ENCODE measurements around the gene SMIM26.
"Not testable (repeated sequence)": the region's sequence is repeated elsewhere in the genome, so short reads cannot be mapped to it uniquely, and the experiment has no call there.

SMIM26 gene, protein sequence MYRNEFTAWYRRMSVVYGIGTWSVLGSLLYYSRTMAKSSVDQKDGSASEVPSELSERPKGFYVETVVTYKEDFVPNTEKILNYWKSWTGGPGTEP

DNA sequence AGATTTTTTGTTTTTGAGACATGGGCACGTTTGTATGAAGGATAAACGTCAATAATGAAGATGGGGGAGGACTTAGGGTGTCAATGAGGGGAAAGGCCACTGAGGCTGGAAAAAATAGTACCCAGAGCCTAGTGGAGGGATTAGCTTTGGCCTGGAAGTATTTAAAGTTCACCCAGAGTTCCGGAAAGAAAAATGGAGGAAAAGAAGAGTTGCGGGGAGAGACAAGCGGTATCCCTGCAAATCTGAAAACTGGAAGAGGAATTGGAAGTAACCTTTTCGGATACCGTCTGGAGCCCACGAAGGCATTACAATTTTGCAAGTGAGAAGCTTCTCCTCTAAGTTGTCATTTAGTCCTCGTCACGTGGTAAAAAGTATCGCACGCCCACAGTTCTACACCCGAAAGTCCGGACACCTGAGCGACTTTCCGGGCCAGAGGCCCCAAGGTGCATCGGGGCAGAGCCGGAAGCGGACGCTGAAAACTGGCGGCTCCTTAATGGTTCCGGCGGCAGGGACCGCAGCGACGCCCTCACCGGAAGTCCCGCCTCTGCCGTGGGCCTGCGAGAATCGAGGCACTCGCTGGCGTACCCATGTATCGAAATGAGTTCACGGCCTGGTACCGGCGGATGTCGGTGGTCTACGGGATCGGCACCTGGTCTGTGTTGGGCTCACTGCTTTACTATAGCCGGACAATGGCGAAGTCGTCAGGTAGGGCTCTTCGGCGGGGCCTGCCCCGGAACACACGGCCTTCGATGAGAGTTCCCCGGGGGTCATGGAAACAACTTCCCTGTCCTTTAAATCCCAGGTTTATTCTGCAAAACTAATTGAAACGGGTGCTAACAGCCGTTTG, at the start of gene SMIM26:
Gene SMIM26, plus strand, starts transcription at position 541 of the 847 bp plus-strand sequence. Its CDS starts 47 bp downstream, at position 588.
- H3K4me3 ChIP-seq (ENCODE audit: low read depth, low read length): peak within 1 kb of the TSS; percentile 96
- peak within 1 kb of the TSS; percentile 44 for H3K9ac ChIP-seq
- H2AFZ ChIP-seq: peak within 1 kb of the TSS; percentile 72
- H3K36me3 ChIP-seq (ENCODE audit: control insufficient read depth, insufficient read depth, low read length): no peaks in the 10 kb centered on the region
- peak within 1 kb of the TSS; percentile 82 for H3K27ac ChIP-seq
- TF ChIP-seq CTCF (IDR thresholded peaks at IDR 0.05): no peak
- H3K9me3 ChIP-seq (ENCODE audit: control insufficient read depth, low read length): no peaks in the 10 kb centered on the region
- H3K4me1 ChIP-seq: no peaks in the 10 kb centered on the region
- peak within 1 kb of the TSS; percentile 83 for H3K4me2 ChIP-seq (ENCODE audit: low read length)
- no peaks in the 10 kb centered on the region for H3K79me2 ChIP-seq
- no peaks in the 10 kb centered on the region for H3K27me3 ChIP-seq (ENCODE audit: control insufficient read depth, insufficient read depth, low read length)

DNA sequence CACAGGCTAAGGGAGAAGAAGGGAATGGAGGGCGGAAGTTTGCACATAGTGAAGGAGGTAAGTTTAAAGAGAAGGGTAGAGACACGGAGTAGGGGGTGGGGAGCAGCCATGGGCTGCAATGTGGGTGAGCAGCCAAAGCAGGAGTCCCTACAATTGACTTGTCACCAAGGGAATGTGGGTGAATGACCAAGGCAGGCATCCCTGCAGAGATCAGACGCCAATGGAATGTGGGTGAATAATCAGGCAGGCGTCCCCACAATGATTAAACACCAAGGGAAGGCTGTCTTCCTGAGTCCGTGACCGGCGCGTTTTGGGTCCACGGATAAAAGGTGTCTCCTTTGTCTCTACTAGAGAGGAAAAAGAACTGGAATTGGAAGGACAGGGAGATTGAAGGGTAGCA, 45.2 kb upstream of the SMIM26 start:
- H3K27me3 ChIP-seq (ENCODE audit: control insufficient read depth, insufficient read depth, low read length); H3K79me2 ChIP-seq; H3K36me3 ChIP-seq (ENCODE audit: control insufficient read depth, insufficient read depth, low read length); H3K4me2 ChIP-seq (ENCODE audit: low read length); H3K4me3 ChIP-seq (ENCODE audit: low read depth, low read length); H3K9me3 ChIP-seq (ENCODE audit: control insufficient read depth, low read length); H3K27ac ChIP-seq; H2AFZ ChIP-seq; H3K4me1 ChIP-seq; H3K9ac ChIP-seq: not testable (repeated sequence)

DNA sequence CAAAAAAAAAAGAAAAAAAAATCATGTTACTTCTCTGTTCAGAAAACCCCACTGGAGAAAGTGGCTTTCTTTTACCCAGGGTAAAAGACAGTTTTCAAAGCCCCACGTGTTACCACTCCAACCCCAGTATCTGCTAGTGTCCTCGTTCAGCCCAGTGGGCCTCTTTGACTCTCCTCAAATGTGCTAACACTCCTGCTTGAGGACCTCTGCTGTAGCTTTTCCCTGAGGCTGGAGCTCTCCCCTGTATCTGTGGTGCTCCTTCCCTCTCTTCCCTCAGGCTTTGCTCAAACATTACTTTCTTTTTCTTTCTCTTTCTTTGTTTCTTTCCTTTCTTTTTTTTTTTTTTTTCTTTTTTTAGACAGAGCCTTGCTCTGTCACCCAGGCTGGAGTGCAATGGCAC, 44.2 kb upstream of the SMIM26 start:
- peaks cover 2% of the 10 kb centered on the region for H3K36me3 ChIP-seq (ENCODE audit: control insufficient read depth, insufficient read depth, low read length)
- H3K4me2 ChIP-seq (ENCODE audit: low read length): no peak overlapping the region
- no peak overlapping the region for H3K27ac ChIP-seq
- TF ChIP-seq CTCF (IDR thresholded peaks at IDR 0.05): no peak
- H3K27me3 ChIP-seq (ENCODE audit: control insufficient read depth, insufficient read depth, low read length): no peaks in the 10 kb centered on the region
- H3K79me2 ChIP-seq: peaks cover 2% of the 10 kb centered on the region
- no peak overlapping the region for H3K9ac ChIP-seq
- H2AFZ ChIP-seq: no peak overlapping the region
- H3K4me1 ChIP-seq: no peaks in the 10 kb centered on the region
- H3K9me3 ChIP-seq (ENCODE audit: control insufficient read depth, low read length): no peaks in the 10 kb centered on the region
- no peak overlapping the region for H3K4me3 ChIP-seq (ENCODE audit: low read depth, low read length)

DNA sequence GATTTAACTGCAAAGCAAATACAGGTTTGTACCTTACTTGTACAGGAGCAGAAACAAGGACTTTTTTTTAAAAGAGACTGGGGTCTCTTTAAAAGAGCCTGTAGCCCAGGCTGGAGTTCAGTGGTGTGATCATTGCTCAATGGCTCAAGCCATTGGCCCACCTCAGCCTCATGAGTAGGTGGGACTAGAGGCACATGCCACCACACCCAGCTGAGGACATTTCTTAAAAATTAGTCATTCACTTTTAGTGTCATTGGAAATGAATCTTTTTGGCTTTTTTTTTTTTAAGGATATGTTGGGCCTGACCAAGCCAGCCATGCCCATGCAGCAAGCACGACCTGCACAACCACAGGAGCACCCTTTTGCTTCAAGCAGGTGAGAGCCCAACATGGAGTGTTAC, 42.6 kb upstream of the SMIM26 start:
- Histone ChIP-seq H3K27ac (no peak overlapping the region), H3K4me1 (no peaks in the 10 kb centered on the region), H3K79me2 (no peaks in the 10 kb centered on the region), H3K4me2 (ENCODE audit: low read length) (no peak overlapping the region), H3K27me3 (ENCODE audit: control insufficient read depth, insufficient read depth, low read length) (no peaks in the 10 kb centered on the region), H3K9ac (no peak overlapping the region), H3K9me3 (ENCODE audit: control insufficient read depth, low read length) (no peaks in the 10 kb centered on the region), H2AFZ (no peak overlapping the region), H3K4me3 (ENCODE audit: low read depth, low read length) (no peak overlapping the region), H3K36me3 (ENCODE audit: control insufficient read depth, insufficient read depth, low read length) (peaks cover 2% of the 10 kb centered on the region)
- no peak for TF ChIP-seq CTCF (IDR thresholded peaks at IDR 0.05)

GRCh38 chr20:18526761-18527160, 40.5 kb upstream of the SMIM26 start:
- not testable (repeated sequence) for H3K36me3 ChIP-seq (ENCODE audit: control insufficient read depth, insufficient read depth, low read length); H3K27me3 ChIP-seq (ENCODE audit: control insufficient read depth, insufficient read depth, low read length); H3K9me3 ChIP-seq (ENCODE audit: control insufficient read depth, low read length); H2AFZ ChIP-seq; H3K79me2 ChIP-seq; H3K4me2 ChIP-seq (ENCODE audit: low read length); H3K4me1 ChIP-seq; H3K9ac ChIP-seq; H3K27ac ChIP-seq; H3K4me3 ChIP-seq (ENCODE audit: low read depth, low read length)
